Activated T-helper 17 cell treated with anti-CD3 and anti-CD28 coated beads, Interleukin-2, amount 50 U/mL, for 72 hours (primary cell): ENCODE measurements around the gene KIAA1549. TPM values are rescaled to one million over a fixed set of nuclear protein-coding genes. Genes with fewer than 3 reads are reported as not detected.
A peak's percentile ranks its signal among the peaks of the same experiment; 100 is the strongest.

Experiments used
- ATAC-seq: fragments of 150-1000 bp; cut with Tn5 transposase; replicated peaks from 2 replicates; pipeline ENCODE4 v1.10.0; 2021; ENCODE audit warnings: mild to moderate bottlenecking, moderate library complexity
- H3K27ac Mint-ChIP-seq: one replicate; pipeline ENCODE4 v1.8.0; 2022; ENCODE audit warnings: mixed read lengths
- H3K27me3 Mint-ChIP-seq: one replicate; pipeline ENCODE4 v1.8.0; 2022; ENCODE audit warnings: mixed read lengths
- H3K36me3 Mint-ChIP-seq: one replicate; pipeline ENCODE4 v1.8.0; 2022; ENCODE audit warnings: low read depth, mild to moderate bottlenecking, mixed read lengths
- H3K4me1 Mint-ChIP-seq: one replicate; pipeline ENCODE4 v1.8.0; 2022; ENCODE audit warnings: mixed read lengths
- H3K4me3 Mint-ChIP-seq: one replicate; pipeline ENCODE4 v1.8.0; 2022; ENCODE audit warnings: mild to moderate bottlenecking, mixed read lengths
- H3K9me3 Mint-ChIP-seq: one replicate; pipeline ENCODE4 v1.8.0; 2022; ENCODE audit warnings: mixed read lengths
- total RNA-seq, 2 donors: library from RNA; stranded (reverse); gene quantifications; one replicate each; pipeline ENCODE4 v1.2.3, GENCODE V29; 2022

Gene KIAA1549
- total RNA-seq, 2 donors from 2014 or later: 1.1 to 1.2 TPM

GRCh38 chr7:138864667-138865066, 116.5 kb downstream of the KIAA1549 start:
- H3K27me3 Mint-ChIP-seq: peaks cover 2% of the 10 kb centered on the region
- no peaks in the 10 kb centered on the region for H3K36me3 Mint-ChIP-seq
- ATAC-seq: peak; percentile 77
- H3K4me3 Mint-ChIP-seq: no peak overlapping the region
- H3K4me1 Mint-ChIP-seq: peaks cover 5% of the 10 kb centered on the region
- no peaks in the 10 kb centered on the region for H3K9me3 Mint-ChIP-seq
- H3K27ac Mint-ChIP-seq: peak overlapping the region; percentile 50

DNA sequence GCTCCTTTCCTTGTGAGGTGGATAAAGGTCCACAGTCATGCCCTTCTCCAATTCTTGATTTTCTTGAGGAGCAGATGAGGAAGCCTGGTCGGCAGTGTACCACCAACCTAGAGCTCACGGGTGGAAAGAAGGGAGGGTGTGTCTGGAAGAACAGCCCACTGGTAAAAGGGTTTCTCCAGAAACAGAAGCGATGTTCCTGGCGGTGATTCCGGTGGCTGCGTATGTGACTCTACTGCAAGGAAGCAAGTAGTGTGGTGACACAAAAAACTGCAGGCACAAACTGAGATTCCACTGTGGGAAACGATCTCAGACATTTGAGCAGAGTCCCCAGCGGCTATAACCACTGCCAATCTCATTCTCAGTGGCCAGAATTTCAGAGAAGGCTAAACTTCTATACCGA, 117.3 kb downstream of the KIAA1549 start:
- Mint-ChIP-seq H3K4me1 (peaks cover 5% of the 10 kb centered on the region), H3K27ac (peak overlapping the region; percentile 50), H3K36me3 (no peaks in the 10 kb centered on the region), H3K4me3 (no peak overlapping the region), H3K27me3 (peaks cover 7% of the 10 kb centered on the region), H3K9me3 (no peaks in the 10 kb centered on the region)
- ATAC-seq: no peak

DNA sequence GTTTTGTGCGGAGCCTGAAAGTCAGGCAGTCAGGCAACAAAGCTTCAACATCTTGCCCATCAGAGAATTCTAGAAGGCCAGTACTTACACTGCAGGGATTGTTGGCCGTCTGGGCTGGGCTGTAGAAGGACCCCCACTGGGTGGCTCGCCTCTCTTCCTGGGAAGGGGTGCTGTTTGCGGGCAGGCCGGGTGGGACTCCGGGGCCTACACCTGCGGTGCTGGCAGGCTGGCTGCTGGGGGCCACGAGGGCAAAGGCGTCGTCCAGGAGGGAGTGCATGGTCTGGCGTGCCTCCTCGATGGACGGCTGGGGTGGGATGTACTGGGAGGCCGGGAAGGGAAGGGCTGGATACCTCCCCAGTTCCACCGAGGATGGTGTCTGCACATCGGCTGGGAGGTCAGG, 120.1 kb downstream of the KIAA1549 start:
- Mint-ChIP-seq H3K27ac (no peak overlapping the region), H3K4me3 (no peak overlapping the region), H3K27me3 (peaks cover 19% of the 10 kb centered on the region), H3K9me3 (peaks cover 7% of the 10 kb centered on the region), H3K36me3 (no peaks in the 10 kb centered on the region), H3K4me1 (peaks cover 5% of the 10 kb centered on the region)
- no peak for ATAC-seq

DNA sequence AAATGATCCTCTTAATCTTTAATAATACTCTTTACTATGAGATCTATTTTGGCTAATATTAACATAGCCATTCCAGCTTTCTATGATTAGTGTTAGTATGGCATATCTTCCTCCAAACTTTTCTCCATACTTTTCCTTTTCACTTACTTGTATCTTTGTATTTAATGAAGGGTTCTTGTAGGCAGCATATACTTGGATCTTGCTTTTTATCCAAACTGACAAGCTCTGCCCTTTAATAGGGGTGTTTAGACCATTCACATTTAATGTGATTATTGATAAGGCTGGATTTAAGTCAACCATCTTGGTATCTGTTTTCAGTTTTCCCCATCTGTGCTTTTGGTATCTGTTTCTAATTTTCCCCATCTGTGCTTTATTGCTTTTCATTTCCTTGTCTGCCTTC, 123.5 kb downstream of the KIAA1549 start:
- H3K36me3 Mint-ChIP-seq: no peaks in the 10 kb centered on the region
- ATAC-seq: no peak
- peaks cover 7% of the 10 kb centered on the region for H3K9me3 Mint-ChIP-seq
- H3K27me3 Mint-ChIP-seq: peaks cover 33% of the 10 kb centered on the region
- H3K4me3 Mint-ChIP-seq: no peak overlapping the region
- H3K4me1 Mint-ChIP-seq: peaks cover 5% of the 10 kb centered on the region
- H3K27ac Mint-ChIP-seq: no peak overlapping the region

- no peak overlapping the region for H3K27ac Mint-ChIP-seq
- H3K4me3 Mint-ChIP-seq: no peak overlapping the region
- H3K27me3 Mint-ChIP-seq: peaks cover 36% of the 10 kb centered on the region
- no peaks in the 10 kb centered on the region for H3K36me3 Mint-ChIP-seq
- peaks cover 7% of the 10 kb centered on the region for H3K9me3 Mint-ChIP-seq
- H3K4me1 Mint-ChIP-seq: peaks cover 5% of the 10 kb centered on the region
- no peak for ATAC-seq
Observed at GRCh38 chr7:138854115-138854645, 127.0 kb downstream of the KIAA1549 start.

DNA sequence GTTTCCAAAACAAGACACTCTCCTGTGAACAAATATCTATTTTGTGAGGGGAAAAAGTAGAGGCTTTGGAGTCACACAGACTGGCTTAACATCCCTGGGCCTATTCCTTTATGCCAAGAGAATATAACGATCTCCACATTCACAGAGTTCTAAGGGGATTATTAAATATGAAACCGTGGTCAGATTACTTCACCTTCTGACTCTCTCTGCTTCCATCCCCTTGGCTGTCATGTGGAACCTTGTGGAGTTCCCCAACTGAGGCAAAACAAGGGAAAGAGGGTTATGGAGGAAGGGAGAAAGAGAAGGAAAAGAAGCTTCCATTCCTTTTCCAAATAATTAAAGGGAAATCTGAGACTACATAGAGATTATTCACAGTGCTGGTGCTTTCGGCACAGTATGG, 127.7 kb downstream of the KIAA1549 start:
- ATAC-seq: peak; percentile 83
- H3K4me1 Mint-ChIP-seq: peaks cover 5% of the 10 kb centered on the region
- H3K27me3 Mint-ChIP-seq: peaks cover 34% of the 10 kb centered on the region

GRCh38 chr7:138852469-138852868, 128.7 kb downstream of the KIAA1549 start:
- Mint-ChIP-seq H3K27ac (no peak overlapping the region), H3K27me3 (peaks cover 31% of the 10 kb centered on the region), H3K4me3 (no peak overlapping the region), H3K4me1 (peaks cover 5% of the 10 kb centered on the region), H3K36me3 (no peaks in the 10 kb centered on the region), H3K9me3 (no peaks in the 10 kb centered on the region)
- ATAC-seq: no peak

More for the DNA sequence above, 127.7 kb downstream of the KIAA1549 start:
- no peak overlapping the region for H3K27ac Mint-ChIP-seq
- H3K4me3 Mint-ChIP-seq: no peak overlapping the region
- H3K9me3 Mint-ChIP-seq: peaks cover 7% of the 10 kb centered on the region
- H3K36me3 Mint-ChIP-seq: no peaks in the 10 kb centered on the region

DNA sequence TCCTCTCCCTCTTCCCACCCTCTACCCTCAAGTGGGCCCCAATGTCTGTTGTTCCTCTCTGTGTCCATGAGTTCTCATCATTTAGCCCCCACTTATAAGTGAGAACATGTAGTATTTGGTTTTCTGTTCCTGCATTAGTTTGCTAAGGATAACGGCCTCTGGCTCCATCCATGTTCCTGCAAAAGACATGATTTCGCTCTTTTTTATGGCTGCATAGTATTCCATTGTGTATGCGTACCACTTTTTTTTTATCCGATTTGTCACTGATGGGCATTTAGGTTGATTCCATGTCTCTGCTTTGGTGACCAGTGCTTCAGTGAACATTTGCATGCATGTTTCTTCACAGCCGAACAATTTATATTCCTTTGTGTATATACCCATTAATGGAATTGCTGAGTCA, 131.5 kb downstream of the KIAA1549 start:
- no peak overlapping the region for H3K4me3 Mint-ChIP-seq
- no peaks in the 10 kb centered on the region for H3K9me3 Mint-ChIP-seq
- no peak for ATAC-seq
- peaks cover 16% of the 10 kb centered on the region for H3K27me3 Mint-ChIP-seq
- H3K36me3 Mint-ChIP-seq: no peaks in the 10 kb centered on the region
- H3K4me1 Mint-ChIP-seq: peaks cover 5% of the 10 kb centered on the region
- no peak overlapping the region for H3K27ac Mint-ChIP-seq

GRCh38 chr7:138848056-138848980, 132.9 kb downstream of the KIAA1549 start:
- Mint-ChIP-seq H3K4me1 (peaks cover 2% of the 10 kb centered on the region), H3K27ac (no peak overlapping the region), H3K27me3 (peaks cover 13% of the 10 kb centered on the region), H3K9me3 (no peaks in the 10 kb centered on the region), H3K36me3 (no peaks in the 10 kb centered on the region), H3K4me3 (no peak overlapping the region)
- ATAC-seq: no peak

DNA sequence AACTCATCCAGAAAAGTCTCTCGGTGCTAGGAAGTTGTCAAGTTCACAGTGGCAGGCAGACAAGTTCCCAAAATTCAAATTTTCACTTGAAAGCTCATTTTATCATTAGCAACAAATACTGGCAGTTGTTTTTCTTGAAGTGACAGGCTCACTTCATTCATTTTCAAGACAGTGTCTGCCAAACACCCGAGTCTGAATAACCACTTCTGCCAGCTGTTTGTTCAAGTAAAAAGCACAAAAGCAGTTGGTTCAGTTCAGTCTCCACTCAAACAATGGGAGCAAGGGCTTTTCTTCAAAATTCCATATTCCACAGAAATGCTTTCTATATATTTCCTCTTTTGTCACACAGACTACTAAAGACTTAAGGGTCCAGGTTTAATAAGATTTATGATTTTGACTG, 135.5 kb downstream of the KIAA1549 start:
- ATAC-seq: no peak
- Mint-ChIP-seq H3K27ac (no peak overlapping the region), H3K9me3 (no peaks in the 10 kb centered on the region), H3K4me3 (no peak overlapping the region), H3K4me1 (no peaks in the 10 kb centered on the region), H3K27me3 (peaks cover 5% of the 10 kb centered on the region), H3K36me3 (no peaks in the 10 kb centered on the region)

- no peak overlapping the region for H3K4me3 Mint-ChIP-seq
- no peaks in the 10 kb centered on the region for H3K36me3 Mint-ChIP-seq
- H3K9me3 Mint-ChIP-seq: no peaks in the 10 kb centered on the region
- H3K27ac Mint-ChIP-seq: no peak overlapping the region
- no peak for ATAC-seq
- peaks cover 13% of the 10 kb centered on the region for H3K27me3 Mint-ChIP-seq
- H3K4me1 Mint-ChIP-seq: no peaks in the 10 kb centered on the region
Observed at GRCh38 chr7:138843632-138844580, 137.3 kb downstream of the KIAA1549 start.

- no peaks in the 10 kb centered on the region for H3K4me1 Mint-ChIP-seq
- no peak for ATAC-seq
Observed at GRCh38 chr7:138842111-138842510, 139.1 kb downstream of the KIAA1549 start.

DNA sequence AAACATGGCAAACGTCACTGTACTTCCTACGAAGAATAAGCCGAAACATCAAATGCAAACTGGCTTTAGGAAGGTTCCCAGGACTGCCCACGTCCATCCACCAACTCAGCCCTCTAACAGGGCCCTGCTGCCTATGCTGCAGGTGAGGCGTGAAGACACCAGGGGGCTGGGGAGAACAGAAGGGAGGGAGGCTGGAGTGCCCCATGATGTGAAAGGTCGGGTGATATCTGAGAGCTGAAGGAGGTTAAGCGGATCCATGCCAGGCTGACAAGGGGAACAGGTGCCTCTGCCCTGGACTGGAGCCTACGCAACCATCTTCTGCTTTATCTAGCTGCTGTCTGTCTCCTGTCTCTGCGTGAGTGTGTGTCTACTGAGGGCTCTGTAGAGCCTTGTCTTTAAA, 143.0 kb downstream of the KIAA1549 start:
- Mint-ChIP-seq H3K36me3 (no peaks in the 10 kb centered on the region), H3K4me3 (no peak overlapping the region), H3K9me3 (no peaks in the 10 kb centered on the region), H3K4me1 (peaks cover 11% of the 10 kb centered on the region), H3K27ac (no peak overlapping the region), H3K27me3 (peaks cover 32% of the 10 kb centered on the region)
- no peak for ATAC-seq

More at GRCh38 chr7:138842111-138842510, 139.1 kb downstream of the KIAA1549 start:
- no peak overlapping the region for H3K4me3 Mint-ChIP-seq
- H3K36me3 Mint-ChIP-seq: no peaks in the 10 kb centered on the region
- H3K9me3 Mint-ChIP-seq: no peaks in the 10 kb centered on the region
- H3K27ac Mint-ChIP-seq: no peak overlapping the region
- peaks cover 16% of the 10 kb centered on the region for H3K27me3 Mint-ChIP-seq

DNA sequence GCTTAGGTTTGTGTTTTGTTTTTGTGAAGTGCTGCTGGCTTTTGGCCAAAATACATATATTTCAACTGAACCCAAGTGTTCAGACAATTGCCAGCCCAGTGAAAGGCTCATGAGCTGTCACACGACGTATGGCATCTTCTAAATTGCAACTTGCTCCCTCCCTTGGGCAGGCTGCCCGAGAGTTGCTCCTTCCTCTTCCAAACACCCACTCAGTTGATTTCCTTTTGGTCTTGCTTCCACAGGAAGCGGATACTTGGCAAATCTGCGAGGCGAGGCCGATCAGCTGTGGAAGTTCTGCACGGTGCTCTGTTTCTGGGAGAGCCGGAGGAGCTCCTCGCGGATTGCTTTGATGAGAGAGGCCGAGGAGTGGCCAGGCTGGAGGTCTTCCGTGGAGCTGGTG, 143.6 kb downstream of the KIAA1549 start:
- no peak overlapping the region for H3K4me3 Mint-ChIP-seq

More for the DNA sequence above, 143.6 kb downstream of the KIAA1549 start:
- Mint-ChIP-seq H3K36me3 (no peaks in the 10 kb centered on the region), H3K4me1 (peaks cover 11% of the 10 kb centered on the region), H3K27ac (no peak overlapping the region), H3K27me3 (peaks cover 38% of the 10 kb centered on the region), H3K9me3 (no peaks in the 10 kb centered on the region)
- ATAC-seq: no peak
